ENCODE data around the gene LMOD3.

Gene LMOD3

GRCh38 chr3:69126216-69126615, 3.8 kb upstream of the LMOD3 start:
- DNase-seq (ENCODE audit: low spot score), result no peak

DNA sequence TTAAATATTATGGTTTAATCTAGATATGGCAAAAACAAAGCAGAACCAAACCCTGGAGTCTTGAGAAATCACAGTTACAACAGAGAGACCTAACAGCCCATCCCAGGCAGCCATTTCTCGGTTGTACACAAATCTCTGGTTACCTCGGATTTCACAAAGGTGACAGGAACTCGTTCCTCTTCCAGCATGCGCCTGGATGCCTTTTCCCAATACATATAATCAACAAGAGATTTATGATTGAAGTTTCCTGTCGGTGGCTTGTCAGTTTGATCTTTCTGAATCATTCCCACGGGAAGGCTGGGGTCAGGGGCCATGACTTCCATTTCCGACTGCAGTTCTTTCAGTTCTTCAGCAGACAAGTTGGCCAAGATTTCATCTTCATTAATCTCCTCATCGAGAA, 445 bp downstream of the LMOD3 start:
- DNase-seq (ENCODE audit: low spot score), result no peak

GRCh38 chr3:69121513-69121912, 882 bp downstream of the LMOD3 start:
- DNase-seq (ENCODE audit: low spot score), result no peak

- peak; percentile 79 for DNase-seq (ENCODE audit: low spot score)
These were observed 1.4 kb downstream of the LMOD3 start for GRCh38 chr3:69120879-69121464.

- DNase-seq (ENCODE audit: low spot score), result no peak
These were observed 2.7 kb downstream of the LMOD3 start for GRCh38 chr3:69119681-69120080.

- no peak for DNase-seq (ENCODE audit: low spot score)
These were observed 3.3 kb downstream of the LMOD3 start for GRCh38 chr3:69119138-69119537.

DNA sequence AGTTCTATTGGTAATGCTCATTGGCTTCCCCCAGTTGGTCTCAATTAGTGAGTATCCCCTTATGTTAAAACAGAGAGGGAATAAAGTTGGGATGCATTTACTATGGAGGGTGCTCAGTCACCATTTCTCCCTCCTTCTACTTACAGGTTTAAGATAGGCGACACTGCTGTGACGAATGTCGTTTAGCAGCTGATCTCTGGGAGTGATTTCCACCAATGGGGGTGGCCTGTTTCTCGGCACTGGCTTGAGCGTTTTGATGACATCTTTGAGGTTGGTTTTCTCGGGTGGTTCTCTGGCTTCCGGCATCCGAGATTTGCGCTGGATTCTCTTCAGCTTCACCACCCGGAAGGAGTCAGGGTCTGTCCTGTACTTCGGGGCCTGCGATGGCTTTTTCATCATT, 3.8 kb downstream of the LMOD3 start:
- DNase-seq (ENCODE audit: low spot score), result no peak

- no peak for DNase-seq (ENCODE audit: low spot score)
These were observed 5.5 kb downstream of the LMOD3 start for GRCh38 chr3:69116897-69117296.

GRCh38 chr3:69116162-69116561, 6.2 kb downstream of the LMOD3 start:
- DNase-seq (ENCODE audit: low spot score), result no peak

DNA sequence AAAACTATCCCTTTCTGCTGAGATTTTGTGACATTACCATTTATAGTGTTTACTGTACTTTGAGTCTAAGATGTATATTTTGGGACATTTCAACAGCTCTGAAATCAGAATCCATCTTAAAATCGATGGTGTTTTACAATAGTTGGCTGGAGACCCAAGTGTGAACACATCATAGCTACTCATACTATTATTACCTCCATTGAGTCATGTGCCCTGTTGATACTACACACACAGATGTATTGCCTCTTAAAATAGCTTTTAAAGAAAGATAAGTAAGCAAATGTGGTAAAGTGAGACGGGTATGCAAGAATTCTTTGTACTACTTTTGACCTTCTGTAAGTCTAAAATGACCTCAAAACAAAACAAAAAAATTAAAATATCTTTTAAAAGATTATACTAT, 6.7 kb downstream of the LMOD3 start:
- no peak for DNase-seq (ENCODE audit: low spot score)

DNA sequence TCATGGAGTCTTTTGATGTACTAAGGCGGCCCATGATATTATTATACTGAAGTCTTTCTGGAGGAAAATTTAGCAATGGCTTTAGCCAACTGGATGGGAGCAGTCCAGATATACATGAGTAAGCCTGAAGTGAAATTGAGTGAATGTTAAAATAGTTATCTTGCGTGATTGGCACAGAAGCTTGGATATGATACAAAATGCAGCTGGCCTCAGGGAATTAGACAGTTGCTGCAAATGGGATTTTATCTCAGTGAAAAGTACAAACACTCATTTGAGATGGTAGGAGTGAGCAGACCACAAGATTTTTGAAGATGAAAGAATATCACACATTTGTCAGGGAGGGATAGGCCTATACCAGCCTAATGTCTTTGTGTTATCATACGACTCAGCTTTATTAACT, 8.9 kb downstream of the LMOD3 start:
- no peak for DNase-seq (ENCODE audit: low spot score)

DNA sequence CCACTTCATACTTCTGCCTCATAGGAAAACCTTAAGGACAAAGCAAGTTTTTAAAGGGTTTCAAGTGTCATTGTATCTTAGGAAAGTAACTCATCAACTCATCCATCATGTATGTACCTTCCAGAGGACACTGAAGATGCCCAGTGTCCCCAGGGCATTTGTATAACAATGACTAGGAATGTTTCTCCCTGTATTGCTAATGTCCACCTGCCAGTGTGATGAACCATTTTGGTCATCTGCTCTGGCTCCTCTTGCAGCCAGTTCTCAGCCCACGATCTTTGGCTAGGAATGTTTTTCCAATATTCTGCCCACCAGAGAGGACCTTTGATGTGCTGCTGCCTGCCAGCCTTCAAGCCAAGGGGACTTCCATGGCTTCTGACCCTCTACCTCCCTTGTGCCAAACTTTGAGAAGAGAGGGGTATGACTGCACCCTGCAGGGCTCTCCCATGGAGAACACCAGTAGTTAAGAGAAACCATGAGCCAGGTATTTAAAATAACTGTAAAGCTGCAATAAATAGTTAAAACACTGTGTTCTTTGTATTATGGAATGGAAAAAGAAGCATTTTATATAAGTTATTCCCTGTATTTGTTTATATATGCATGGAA, 11.4 kb downstream of the LMOD3 start:
- DNase-seq (ENCODE audit: low spot score), result no peak

DNA sequence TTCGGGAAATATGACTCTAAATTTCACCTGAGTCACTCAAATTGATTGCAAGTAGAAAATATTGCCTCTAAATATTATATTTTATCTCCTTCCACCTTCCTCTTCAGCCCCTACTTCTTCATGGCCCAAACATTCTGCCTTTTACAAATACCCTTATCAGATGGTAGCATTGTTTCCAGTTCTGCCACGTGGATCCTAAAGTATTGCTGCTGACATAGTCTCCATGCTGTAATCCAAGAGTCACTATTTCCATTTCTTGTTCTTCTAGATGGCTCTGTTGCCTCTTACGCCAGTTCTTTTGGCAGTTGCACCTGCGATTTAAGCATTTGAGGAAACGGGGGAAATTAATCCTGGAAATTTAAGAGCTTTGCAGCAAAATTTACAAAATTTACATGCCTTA, 13.6 kb downstream of the LMOD3 start:
- no peak for DNase-seq (ENCODE audit: low spot score)

DNA sequence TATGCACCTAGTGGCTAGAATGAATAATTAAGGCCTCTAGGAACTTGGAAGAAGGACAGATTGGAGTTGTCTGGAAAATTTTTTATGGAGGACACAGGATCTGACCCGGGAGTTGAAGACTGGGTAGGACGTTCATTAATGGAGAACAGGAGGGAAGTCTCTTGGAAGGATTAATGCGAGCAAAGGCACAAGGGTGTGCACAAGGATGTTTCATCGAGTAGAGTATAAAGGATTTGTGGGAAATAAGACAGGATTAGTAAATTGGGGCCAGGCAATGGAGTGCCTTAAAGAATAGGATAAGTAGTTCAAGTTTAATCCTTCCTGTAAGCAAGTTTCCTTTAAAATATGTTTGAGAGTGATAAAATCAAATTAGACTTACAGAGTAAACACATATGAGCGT, 14.6 kb downstream of the LMOD3 start:
- no peak for DNase-seq (ENCODE audit: low spot score)

DNA sequence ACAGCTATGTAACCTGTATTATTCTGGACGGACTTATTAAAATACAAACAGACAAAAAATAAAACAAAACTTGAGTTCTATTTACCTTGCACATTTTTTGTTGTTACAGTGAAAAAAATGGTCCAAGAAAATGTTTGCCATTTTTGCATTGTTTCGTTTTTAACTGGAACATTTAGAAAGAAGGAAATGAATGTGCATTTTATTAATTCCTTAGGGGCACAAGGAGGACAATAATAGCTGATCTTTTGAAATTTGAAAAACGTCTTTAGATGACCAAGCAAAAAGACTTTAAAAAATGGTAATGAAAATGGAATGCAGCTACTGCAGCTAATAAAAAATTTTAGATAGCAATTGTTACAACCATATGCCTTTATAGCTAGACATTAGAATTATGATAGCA, 17.1 kb downstream of the LMOD3 start:
- no peak for DNase-seq (ENCODE audit: low spot score)

DNA sequence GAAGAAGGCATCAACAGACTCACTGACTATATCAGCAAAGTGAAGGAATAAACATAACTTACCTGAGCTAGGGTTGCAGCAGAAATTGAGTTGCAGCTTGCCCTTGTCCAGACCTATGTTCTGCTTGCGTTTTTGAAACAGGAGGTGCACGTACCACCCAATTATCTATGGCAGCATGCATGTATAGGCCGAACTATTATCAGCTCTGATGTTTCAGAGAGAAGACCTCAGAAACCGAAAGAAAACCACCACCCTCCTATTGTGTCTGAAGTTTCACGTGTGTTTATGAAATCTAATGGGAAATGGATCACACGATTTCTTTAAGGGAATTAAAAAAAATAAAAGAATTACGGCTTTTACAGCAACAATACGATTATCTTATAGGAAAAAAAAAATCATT, 17.8 kb downstream of the LMOD3 start:
- no peak for DNase-seq (ENCODE audit: low spot score)

- no peak for DNase-seq (ENCODE audit: low spot score)
These were observed 19.3 kb downstream of the LMOD3 start for GRCh38 chr3:69103123-69103522.

GRCh38 chr3:69102384-69102783, 20.0 kb downstream of the LMOD3 start:
- no peak for DNase-seq (ENCODE audit: low spot score)

- no peak for DNase-seq (ENCODE audit: low spot score)
These were observed 22.8 kb downstream of the LMOD3 start for GRCh38 chr3:69099576-69099975.

DNA sequence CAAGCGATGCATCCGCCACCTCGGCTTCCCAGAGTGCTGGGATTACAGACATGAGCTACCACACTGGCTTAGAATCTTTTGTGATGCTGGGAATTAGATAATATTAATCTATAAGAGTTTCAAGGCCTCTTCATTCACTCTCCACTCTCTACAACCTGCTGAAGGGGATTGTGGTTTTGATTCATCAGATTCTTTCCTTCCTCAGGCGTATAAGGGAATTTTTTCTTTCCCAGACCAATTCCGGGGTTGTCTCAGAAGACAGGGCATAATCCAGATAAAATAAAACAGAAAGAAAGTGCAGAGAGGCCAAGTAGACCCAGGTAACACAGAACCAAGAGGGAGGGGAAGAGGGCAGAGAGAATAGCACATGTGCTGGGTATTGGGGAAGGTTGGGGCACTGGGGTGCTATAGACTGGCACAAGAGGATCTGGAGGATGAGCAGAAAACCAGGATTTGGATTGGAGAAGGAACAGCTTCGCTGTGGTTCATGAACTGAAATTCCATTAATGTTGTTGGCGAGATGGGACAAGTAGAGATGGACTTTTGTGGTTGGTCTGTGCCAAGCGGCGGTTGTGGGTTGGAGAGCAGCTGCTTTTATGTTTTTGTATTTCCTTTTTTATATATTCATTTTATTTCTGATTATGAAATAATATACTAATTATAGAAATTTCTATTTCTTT, 24.8 kb downstream of the LMOD3 start:
- no peak for DNase-seq (ENCODE audit: low spot score)

DNA sequence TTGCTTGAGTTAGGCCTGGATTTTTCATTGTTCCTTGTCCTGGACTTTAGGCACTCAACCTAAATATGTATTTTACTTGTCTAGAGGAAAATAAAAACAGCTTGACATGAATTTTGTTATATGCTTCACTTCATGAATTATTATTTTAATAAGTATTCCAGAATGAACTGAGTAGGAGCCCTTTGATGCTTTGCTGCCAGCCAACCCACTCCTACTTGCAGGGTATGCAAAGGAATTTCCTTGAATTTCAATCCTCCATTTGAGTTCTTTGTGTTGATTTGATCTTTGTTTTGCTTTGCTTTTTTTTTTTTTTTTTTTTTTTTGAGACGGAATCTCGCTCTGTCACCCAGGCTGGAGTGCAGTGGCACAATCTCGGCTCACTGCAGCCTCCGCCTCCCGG, 26.1 kb downstream of the LMOD3 start:
- no peak for DNase-seq (ENCODE audit: low spot score)

- DNase-seq (ENCODE audit: low spot score), result no peak
These were observed 26.8 kb downstream of the LMOD3 start for GRCh38 chr3:69095636-69096035.

- no peak for DNase-seq (ENCODE audit: low spot score)
These were observed 27.8 kb downstream of the LMOD3 start for GRCh38 chr3:69094467-69095205.
